ENCODE results near the gene CMIP.

CMIP gene

DNA sequence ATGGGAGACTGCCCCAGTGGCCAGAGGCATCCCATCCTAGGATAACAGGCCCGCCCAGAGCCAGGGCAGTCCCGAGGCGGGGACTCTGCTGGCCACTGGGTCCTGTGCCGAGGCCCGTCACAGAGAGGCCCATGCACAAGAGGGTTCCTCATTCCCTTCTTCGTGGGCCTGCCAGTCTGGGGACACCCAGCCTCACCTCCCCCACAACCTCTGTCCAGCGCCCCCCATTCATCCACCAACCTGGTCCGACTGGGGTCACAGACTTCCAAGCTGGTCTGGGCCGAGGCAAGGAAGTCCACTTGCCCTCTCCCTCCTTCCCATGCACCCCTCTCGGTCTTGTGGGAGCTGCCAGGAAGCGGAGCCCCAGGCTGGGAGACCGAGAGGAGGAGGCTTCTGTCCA lies 240.3 kb downstream of the CMIP start:
- no peak overlapping the region for H3K4ac ChIP-seq (ENCODE audit: low read depth in 1 of 2, low read length in 2 of 2)
- H3K18ac ChIP-seq (ENCODE audit: low read depth in 1 of 2, low read length in 2 of 2) = no peak overlapping the region
- no peak overlapping the region for H4K8ac ChIP-seq (ENCODE audit: low read length)
- peaks cover 22% of the 10 kb centered on the region for H3K4me1 ChIP-seq (ENCODE audit: control insufficient read depth, insufficient read depth, low read depth, low read length)
- no peak overlapping the region for H3K14ac ChIP-seq (ENCODE audit: low read length in 2 of 2)
- peak overlapping the region in 1 of 2 experiments; percentile 63 for H3K23ac ChIP-seq (ENCODE audit: low read length in 2 of 2)
- H2BK15ac ChIP-seq (ENCODE audit: low read depth, poor library complexity, severe bottlenecking) = no peak overlapping the region
- H2BK5ac ChIP-seq (ENCODE audit: low read depth, low read length, poor library complexity, severe bottlenecking) = no peak overlapping the region
- H3K9me3 ChIP-seq (ENCODE audit: control insufficient read depth, low read length) = no peaks in the 10 kb centered on the region
- no peak overlapping the region for H2BK120ac ChIP-seq (ENCODE audit: low read depth, low read length)
- WGBS = 93% methylated on average over 12 of the region's 12 CpGs
- no peak overlapping the region for H2BK12ac ChIP-seq (ENCODE audit: low read length in 2 of 2)
- H2AFZ ChIP-seq (ENCODE audit: low read depth, low read length) = no peak overlapping the region
- peaks cover 33% of the 10 kb centered on the region for H3K79me1 ChIP-seq (replicated peaks; ENCODE audit: low read length, poor library complexity, severe bottlenecking)
- no peak overlapping the region for H3K4me2 ChIP-seq (ENCODE audit: low read length, poor library complexity, severe bottlenecking)
- no peak for DNase-seq
- H3K9ac ChIP-seq (ENCODE audit: low read length) = no peak overlapping the region
- H3K4me3 ChIP-seq (ENCODE audit: insufficient read depth in 1 of 2, low read depth in 1 of 2, low read length in 2 of 2) = no peak overlapping the region
- peak overlapping the region; percentile 20 for H4K91ac ChIP-seq (ENCODE audit: low read length)
- no peak overlapping the region for H2AK5ac ChIP-seq (ENCODE audit: low read length, severe bottlenecking)
- no peak overlapping the region for H3K27ac ChIP-seq (ENCODE audit: low read length, poor library complexity, severe bottlenecking)
- no peaks in the 10 kb centered on the region for H3K27me3 ChIP-seq (ENCODE audit: control insufficient read depth in 1 of 2, insufficient read depth in 1 of 2, low read length in 2 of 2)
- peaks cover 5 to 46% of the 10 kb centered on the region in 2 experiments for H3K36me3 ChIP-seq (ENCODE audit: control insufficient read depth in 1 of 2, insufficient read depth in 2 of 2, low read depth in 1 of 2, low read length in 2 of 2)

DNA sequence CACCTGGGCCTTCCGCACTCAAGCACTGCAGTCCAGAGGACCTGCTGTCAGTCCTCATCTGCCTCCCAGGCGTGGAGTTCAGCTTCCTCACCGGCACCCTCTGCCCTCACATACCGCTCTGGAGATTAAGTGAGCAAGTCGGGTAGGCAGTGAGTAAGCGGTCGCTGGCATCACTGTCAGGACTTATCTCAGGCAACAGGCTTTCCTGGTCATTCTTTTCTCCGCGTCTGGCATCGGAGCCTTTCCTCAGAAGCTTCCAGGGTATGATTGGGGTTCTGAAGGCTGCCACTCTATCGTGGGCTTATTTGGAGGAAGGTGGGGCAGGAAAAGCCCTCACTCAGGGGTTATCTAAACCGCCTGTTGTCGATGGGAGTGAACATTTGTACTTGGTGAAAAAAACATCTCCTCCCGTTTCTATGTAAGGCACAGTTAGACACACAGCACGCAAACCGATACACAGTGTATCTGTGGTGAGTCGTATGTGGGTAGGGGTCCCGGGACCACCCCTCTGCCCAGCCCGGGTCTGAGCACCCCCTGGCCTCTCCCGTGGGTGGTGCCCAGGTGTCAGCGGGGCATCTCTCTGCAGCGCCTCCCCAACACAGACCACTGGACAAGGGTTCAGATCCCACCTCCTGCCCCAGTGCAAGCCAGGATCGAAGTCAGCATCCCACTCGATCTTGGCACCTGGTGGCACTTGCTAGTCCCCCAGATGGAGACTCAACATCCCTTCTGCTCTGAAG lies 242.0 kb downstream of the CMIP start:
- no peak overlapping the region for H4K8ac ChIP-seq (ENCODE audit: low read length)
- H2BK15ac ChIP-seq (ENCODE audit: low read depth, poor library complexity, severe bottlenecking) = no peak overlapping the region
- no peak overlapping the region for H3K27ac ChIP-seq (ENCODE audit: low read length, poor library complexity, severe bottlenecking)
- H3K9ac ChIP-seq (ENCODE audit: low read length) = no peak overlapping the region
- no peak overlapping the region for H2BK12ac ChIP-seq (ENCODE audit: low read length in 2 of 2)
- H3K9me3 ChIP-seq (ENCODE audit: control insufficient read depth, low read length) = no peaks in the 10 kb centered on the region
- peaks cover 20% of the 10 kb centered on the region for H3K4me1 ChIP-seq (ENCODE audit: control insufficient read depth, insufficient read depth, low read depth, low read length)
- H2BK120ac ChIP-seq (ENCODE audit: low read depth, low read length) = no peak overlapping the region
- no peak for DNase-seq
- H3K4me3 ChIP-seq (ENCODE audit: insufficient read depth in 1 of 2, low read depth in 1 of 2, low read length in 2 of 2) = no peak overlapping the region
- peaks cover 0 to 32% of the 10 kb centered on the region in 2 experiments for H3K36me3 ChIP-seq (ENCODE audit: control insufficient read depth in 1 of 2, insufficient read depth in 2 of 2, low read depth in 1 of 2, low read length in 2 of 2)
- WGBS = 95% methylated on average over 24 of the region's 24 CpGs
- no peak overlapping the region for H2AFZ ChIP-seq (ENCODE audit: low read depth, low read length)
- H2BK5ac ChIP-seq (ENCODE audit: low read depth, low read length, poor library complexity, severe bottlenecking) = no peak overlapping the region
- no peak overlapping the region for H4K91ac ChIP-seq (ENCODE audit: low read length)
- no peaks in the 10 kb centered on the region for H3K27me3 ChIP-seq (ENCODE audit: control insufficient read depth in 1 of 2, insufficient read depth in 1 of 2, low read length in 2 of 2)
- no peak overlapping the region for H3K4me2 ChIP-seq (ENCODE audit: low read length, poor library complexity, severe bottlenecking)
- peaks cover 31% of the 10 kb centered on the region for H3K79me1 ChIP-seq (replicated peaks; ENCODE audit: low read length, poor library complexity, severe bottlenecking)
- no peak overlapping the region for H3K18ac ChIP-seq (ENCODE audit: low read depth in 1 of 2, low read length in 2 of 2)
- no peak overlapping the region for H2AK5ac ChIP-seq (ENCODE audit: low read length, severe bottlenecking)
- no peak overlapping the region for H3K4ac ChIP-seq (ENCODE audit: low read depth in 1 of 2, low read length in 2 of 2)
- no peak overlapping the region for H3K23ac ChIP-seq (ENCODE audit: low read length in 2 of 2)
- no peak overlapping the region for H3K14ac ChIP-seq (ENCODE audit: low read length in 2 of 2)

GRCh38 chr16:81687131-81687456 lies 242.5 kb downstream of the CMIP start:
- Histone ChIP-seq H3K9ac (ENCODE audit: low read length) (no peak overlapping the region), H2BK15ac (ENCODE audit: low read depth, poor library complexity, severe bottlenecking) (no peak overlapping the region), H3K4ac (ENCODE audit: low read depth in 1 of 2, low read length in 2 of 2) (no peak overlapping the region), H3K27me3 (ENCODE audit: control insufficient read depth in 1 of 2, insufficient read depth in 1 of 2, low read length in 2 of 2) (no peaks in the 10 kb centered on the region), H3K9me3 (ENCODE audit: control insufficient read depth, low read length) (no peaks in the 10 kb centered on the region), H4K8ac (ENCODE audit: low read length) (no peak overlapping the region), H2BK12ac (ENCODE audit: low read length in 2 of 2) (no peak overlapping the region), H2BK5ac (ENCODE audit: low read depth, low read length, poor library complexity, severe bottlenecking) (no peak overlapping the region), H2BK120ac (ENCODE audit: low read depth, low read length) (no peak overlapping the region), H4K91ac (ENCODE audit: low read length) (no peak overlapping the region), H3K18ac (ENCODE audit: low read depth in 1 of 2, low read length in 2 of 2) (no peak overlapping the region), H3K36me3 (ENCODE audit: control insufficient read depth in 1 of 2, insufficient read depth in 2 of 2, low read depth in 1 of 2, low read length in 2 of 2) (peaks cover 2 to 35% of the 10 kb centered on the region in 2 experiments), H3K4me1 (ENCODE audit: control insufficient read depth, insufficient read depth, low read depth, low read length) (peaks cover 20% of the 10 kb centered on the region), H2AFZ (ENCODE audit: low read depth, low read length) (no peak overlapping the region), H3K79me1 (replicated peaks; ENCODE audit: low read length, poor library complexity, severe bottlenecking) (peaks cover 34% of the 10 kb centered on the region), H3K4me2 (ENCODE audit: low read length, poor library complexity, severe bottlenecking) (no peak overlapping the region), H3K27ac (ENCODE audit: low read length, poor library complexity, severe bottlenecking) (no peak overlapping the region), H3K14ac (ENCODE audit: low read length in 2 of 2) (no peak overlapping the region), H3K4me3 (ENCODE audit: insufficient read depth in 1 of 2, low read depth in 1 of 2, low read length in 2 of 2) (no peak overlapping the region), H2AK5ac (ENCODE audit: low read length, severe bottlenecking) (no peak overlapping the region), H3K23ac (ENCODE audit: low read length in 2 of 2) (no peak overlapping the region)
- 98% methylated on average over 7 of the region's 7 CpGs for WGBS
- DNase-seq = no peak

DNA sequence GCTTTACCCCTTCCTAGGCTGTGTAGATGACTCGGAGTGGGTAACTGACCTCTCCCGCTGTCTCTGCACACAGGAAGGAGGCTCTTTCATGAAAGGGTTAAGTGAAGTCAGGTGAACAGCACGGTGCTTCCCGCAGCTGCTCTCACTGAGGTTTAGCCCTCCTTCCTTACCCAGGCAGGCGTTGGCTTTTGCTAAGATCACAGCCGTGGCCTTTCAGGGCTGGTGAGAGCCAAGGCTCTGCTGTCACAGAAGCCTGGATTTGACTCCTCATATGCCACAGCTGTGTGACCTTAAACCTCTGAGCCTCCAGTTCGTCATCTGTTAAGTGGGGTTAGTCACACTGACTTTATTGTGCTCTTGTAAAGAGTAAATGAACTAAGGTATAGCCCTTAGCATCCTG lies 243.6 kb downstream of the CMIP start:
- Histone ChIP-seq H2BK12ac (ENCODE audit: low read length in 2 of 2) (no peak overlapping the region), H3K23ac (ENCODE audit: low read length in 2 of 2) (no peak overlapping the region), H3K18ac (ENCODE audit: low read depth in 1 of 2, low read length in 2 of 2) (peak overlapping the region in 1 of 2 experiments; percentile 13), H3K27ac (ENCODE audit: low read length, poor library complexity, severe bottlenecking) (no peak overlapping the region), H3K9me3 (ENCODE audit: control insufficient read depth, low read length) (no peaks in the 10 kb centered on the region), H2BK5ac (ENCODE audit: low read depth, low read length, poor library complexity, severe bottlenecking) (no peak overlapping the region), H3K4ac (ENCODE audit: low read depth in 1 of 2, low read length in 2 of 2) (no peak overlapping the region), H2BK120ac (ENCODE audit: low read depth, low read length) (no peak overlapping the region), H3K4me1 (ENCODE audit: control insufficient read depth, insufficient read depth, low read depth, low read length) (peaks cover 20% of the 10 kb centered on the region), H3K14ac (ENCODE audit: low read length in 2 of 2) (no peak overlapping the region), H3K4me3 (ENCODE audit: insufficient read depth in 1 of 2, low read depth in 1 of 2, low read length in 2 of 2) (no peak overlapping the region), H3K79me1 (replicated peaks; ENCODE audit: low read length, poor library complexity, severe bottlenecking) (peaks cover 28% of the 10 kb centered on the region), H2AK5ac (ENCODE audit: low read length, severe bottlenecking) (no peak overlapping the region), H3K36me3 (ENCODE audit: control insufficient read depth in 1 of 2, insufficient read depth in 2 of 2, low read depth in 1 of 2, low read length in 2 of 2) (peaks cover 9 to 39% of the 10 kb centered on the region in 2 experiments), H4K91ac (ENCODE audit: low read length) (no peak overlapping the region), H3K27me3 (ENCODE audit: control insufficient read depth in 1 of 2, insufficient read depth in 1 of 2, low read length in 2 of 2) (no peaks in the 10 kb centered on the region), H2AFZ (ENCODE audit: low read depth, low read length) (no peak overlapping the region), H3K4me2 (ENCODE audit: low read length, poor library complexity, severe bottlenecking) (no peak overlapping the region), H3K9ac (ENCODE audit: low read length) (no peak overlapping the region), H2BK15ac (ENCODE audit: low read depth, poor library complexity, severe bottlenecking) (no peak overlapping the region), H4K8ac (ENCODE audit: low read length) (no peak overlapping the region)
- DNase-seq = peak; percentile 65
- 44% methylated on average over 7 of the region's 7 CpGs for WGBS
